Activated CD8-positive, alpha-beta memory T cell treated with anti-CD3 and anti-CD28 coated beads, Interleukin-2, amount 50 U/mL, for 24 hours (primary cell): Measurements from ENCODE around the gene KBTBD12.

Source experiments
- DNase-seq: peaks from one replicate; pipeline ENCODE4 v3.0.0-alpha.2; 2020; ENCODE audit errors: extremely low read depth

The KBTBD12 gene

GRCh38 chr3:128014548-128014947 is 99.5 kb downstream of the KBTBD12 start:
- DNase-seq, result no peak

- DNase-seq, result no peak
These were observed 101.5 kb downstream of the KBTBD12 start for GRCh38 chr3:128016502-128016901.

- no peak for DNase-seq
These were observed 106.8 kb downstream of the KBTBD12 start for GRCh38 chr3:128021768-128022372.

GRCh38 chr3:128033102-128033501 is 118.1 kb downstream of the KBTBD12 start:
- no peak for DNase-seq

GRCh38 chr3:128036119-128036518 is 121.1 kb downstream of the KBTBD12 start:
- no peak for DNase-seq
